Activated CD4-positive, alpha-beta T cell treated with anti-CD3 and anti-CD28 coated beads, Interleukin-2, amount 50 U/mL, for 16 hours (primary cell): ENCODE data around the gene PLEKHO2.
A peak's percentile ranks its signal among the peaks of the same experiment; 100 is the strongest.
"Not testable (repeated sequence)": the region's sequence is repeated elsewhere in the genome, so short reads cannot be mapped to it uniquely, and the experiment has no call there.

ENCODE experiments used
- DNase-seq: peaks from one replicate; pipeline ENCODE4 v3.0.0-alpha.2; 2020

Gene PLEKHO2, protein sequence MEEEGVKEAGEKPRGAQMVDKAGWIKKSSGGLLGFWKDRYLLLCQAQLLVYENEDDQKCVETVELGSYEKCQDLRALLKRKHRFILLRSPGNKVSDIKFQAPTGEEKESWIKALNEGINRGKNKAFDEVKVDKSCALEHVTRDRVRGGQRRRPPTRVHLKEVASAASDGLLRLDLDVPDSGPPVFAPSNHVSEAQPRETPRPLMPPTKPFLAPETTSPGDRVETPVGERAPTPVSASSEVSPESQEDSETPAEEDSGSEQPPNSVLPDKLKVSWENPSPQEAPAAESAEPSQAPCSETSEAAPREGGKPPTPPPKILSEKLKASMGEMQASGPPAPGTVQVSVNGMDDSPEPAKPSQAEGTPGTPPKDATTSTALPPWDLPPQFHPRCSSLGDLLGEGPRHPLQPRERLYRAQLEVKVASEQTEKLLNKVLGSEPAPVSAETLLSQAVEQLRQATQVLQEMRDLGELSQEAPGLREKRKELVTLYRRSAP

DNA sequence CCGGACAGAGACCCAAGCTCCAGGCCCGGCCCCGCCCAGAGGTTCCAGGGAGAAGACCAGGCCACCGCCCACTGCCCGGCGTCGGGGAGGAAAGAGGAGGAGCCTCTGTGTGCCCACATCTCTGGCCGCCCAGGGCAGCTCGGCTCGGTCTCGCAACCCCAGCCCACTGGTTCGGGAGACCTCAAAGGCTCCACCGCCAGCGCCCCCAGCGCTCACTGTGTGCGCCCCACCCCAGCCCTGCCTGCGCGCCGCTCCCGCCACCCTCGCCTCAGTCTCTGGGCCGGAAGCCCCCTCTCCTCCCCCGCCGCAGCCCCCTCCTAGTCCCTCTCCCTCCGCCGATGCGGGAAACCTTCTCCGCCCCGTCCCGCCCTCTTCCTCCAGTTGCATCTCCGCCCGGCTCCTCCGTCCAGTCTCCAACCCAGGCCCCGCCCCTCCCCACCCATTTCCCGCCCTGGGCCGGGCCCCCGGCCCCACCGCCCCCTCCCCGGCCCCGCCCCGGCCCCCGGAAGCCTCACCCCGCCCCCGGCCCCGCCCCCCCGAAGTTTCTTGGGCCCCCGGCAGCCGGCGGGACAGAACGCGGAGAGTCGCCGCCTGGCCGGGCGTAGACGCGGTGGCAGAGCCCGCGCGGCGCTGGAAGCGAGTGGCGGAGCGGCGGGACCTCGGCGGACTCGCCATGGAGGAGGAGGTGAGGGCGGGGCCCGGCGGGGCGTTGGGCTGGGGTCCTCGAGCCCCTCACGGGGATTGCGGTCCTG is at the start of gene PLEKHO2:
Gene PLEKHO2 (plus strand): TSS at position 572 of the 752 bp plus-strand sequence. CDS start 102 bp downstream, at position 674.
- DNase-seq, result peak; percentile 95

DNA sequence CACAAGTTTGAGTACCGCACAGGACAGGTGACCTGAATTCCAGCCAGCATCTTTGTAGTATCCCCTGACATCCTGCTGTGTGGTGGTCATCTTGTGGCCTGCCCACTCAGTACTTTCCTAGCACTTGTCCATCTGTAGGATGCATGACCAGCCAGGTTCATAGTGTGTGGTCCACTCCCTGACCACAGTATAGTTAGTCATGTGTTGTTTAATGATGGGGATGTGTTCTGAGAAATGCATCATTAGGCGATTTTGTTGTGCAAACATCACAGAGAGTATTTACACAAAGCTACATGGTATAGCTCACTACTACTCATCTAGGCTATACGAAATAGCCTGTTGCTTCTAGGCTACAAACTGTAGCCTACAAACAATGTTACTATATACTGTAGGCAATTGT is 49.4 kb upstream of the PLEKHO2 start:
- DNase-seq, result no peak

DNA sequence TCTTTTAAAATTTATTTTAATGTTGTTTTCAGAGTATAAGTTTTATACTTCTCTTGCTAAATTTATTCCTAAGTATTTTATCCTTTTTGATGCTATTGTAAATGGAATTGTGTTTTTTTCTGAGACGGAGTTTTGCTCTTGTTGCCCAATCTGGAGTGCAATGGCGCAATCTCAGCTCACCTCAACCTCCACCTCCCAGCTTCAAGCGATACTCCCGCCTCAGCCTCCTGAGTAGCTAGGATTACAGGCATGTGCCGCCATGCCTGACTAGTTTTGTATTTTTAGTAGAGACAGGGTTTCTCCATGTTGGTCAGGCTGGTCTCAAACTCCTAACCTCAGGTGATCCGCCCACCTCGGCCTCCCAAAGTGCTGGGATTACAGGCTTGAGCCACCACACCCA is 46.4 kb upstream of the PLEKHO2 start:
- not testable (repeated sequence) for DNase-seq

DNA sequence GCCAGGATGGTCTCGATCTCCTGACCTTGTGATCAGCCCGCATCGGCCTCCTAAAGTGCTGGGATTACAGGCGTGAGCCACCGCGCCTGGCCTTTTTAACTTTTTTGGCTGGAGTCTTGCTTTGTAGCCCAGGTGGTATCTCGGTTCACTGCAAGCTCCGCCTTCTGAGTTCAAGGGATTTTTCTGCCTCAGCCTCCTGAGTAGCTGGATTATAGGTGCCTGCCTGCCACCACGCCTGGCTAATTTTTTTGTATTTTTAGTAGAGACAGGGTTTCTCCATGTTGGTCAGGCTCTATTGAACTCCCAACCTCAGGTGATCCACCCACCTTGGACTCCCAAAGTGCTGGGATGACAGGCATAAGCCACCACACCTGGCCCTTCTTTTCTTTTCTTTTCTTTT is 45.8 kb upstream of the PLEKHO2 start:
- not testable (repeated sequence) for DNase-seq

DNA sequence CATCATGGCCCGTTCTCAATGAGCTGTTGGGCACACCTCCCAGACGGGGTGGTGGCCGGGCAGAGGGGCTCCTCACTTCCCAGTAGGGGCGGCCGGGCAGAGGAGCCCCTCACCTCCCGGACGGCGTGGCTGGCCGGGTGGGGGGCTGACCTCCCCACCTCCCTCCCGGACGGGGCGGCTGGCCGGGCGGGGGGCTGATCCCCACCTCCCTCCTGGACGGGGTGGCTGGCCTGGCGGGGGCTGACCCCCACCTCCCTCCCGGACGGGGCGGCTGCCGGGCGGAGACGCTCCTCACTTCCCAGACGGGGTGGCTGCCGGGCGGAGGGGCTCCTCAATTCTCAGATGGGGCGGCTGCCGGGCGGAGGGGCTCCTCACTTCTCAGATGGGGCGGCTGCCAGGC is 42.8 kb upstream of the PLEKHO2 start:
- not testable (repeated sequence) for DNase-seq

DNA sequence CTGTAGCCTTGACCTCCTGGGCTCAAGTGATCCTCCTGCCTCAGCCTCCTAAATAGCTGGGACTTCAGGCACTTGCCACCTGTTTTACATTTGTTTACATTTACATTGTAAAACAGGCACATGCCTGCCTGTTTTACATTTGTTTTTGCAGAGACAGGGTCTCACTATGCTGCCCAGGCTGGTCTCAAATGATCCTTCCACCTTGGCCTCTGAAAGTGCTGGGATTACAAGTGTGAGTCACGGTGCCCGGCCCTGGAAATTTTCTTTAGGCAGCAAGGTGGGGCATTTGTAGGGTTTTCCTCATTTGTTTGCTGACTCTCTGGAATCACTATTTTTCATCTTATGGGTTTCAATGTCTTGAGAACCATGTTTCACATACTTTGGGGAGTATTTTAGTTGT is 41.2 kb upstream of the PLEKHO2 start:
- DNase-seq, result no peak

DNA sequence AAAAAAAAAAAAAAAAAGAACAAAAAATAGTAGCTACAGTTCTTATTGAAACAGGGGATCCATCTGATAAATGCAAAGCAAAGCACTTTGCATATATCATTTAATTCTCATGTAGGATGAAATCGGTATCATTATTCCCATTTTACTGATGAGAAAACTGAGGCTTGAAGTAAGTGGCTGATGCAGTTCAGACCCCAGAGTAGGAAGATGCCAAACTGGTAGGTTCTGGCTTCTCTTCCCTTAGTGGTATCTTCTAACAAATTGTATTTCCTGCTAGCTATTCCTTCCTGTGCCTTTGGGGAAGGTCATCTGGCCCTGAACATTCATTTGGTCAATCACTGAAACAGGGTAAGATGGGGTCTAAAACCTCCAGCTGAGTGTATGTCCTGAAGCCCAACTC is 38.2 kb upstream of the PLEKHO2 start:
- no peak for DNase-seq

DNA sequence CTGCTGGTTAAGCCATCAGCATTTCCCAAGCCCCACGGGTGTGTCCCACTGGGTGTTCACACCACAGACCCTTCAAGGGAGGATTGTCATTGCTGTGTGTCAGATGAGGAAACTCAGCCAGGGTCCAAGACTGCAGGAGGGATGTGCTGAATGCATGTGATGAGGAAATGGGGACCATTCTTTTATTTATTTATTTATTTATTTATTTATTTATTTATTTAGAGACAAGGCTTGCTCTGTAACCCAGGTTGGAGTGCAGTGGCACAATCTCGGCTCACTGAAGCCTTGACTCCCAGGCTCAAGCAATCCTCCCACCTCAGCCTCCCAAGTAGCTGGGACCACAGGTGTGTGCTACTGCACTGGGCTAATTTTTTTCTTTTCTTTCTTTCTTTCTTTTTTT is 37.1 kb upstream of the PLEKHO2 start:
- no peak for DNase-seq

DNA sequence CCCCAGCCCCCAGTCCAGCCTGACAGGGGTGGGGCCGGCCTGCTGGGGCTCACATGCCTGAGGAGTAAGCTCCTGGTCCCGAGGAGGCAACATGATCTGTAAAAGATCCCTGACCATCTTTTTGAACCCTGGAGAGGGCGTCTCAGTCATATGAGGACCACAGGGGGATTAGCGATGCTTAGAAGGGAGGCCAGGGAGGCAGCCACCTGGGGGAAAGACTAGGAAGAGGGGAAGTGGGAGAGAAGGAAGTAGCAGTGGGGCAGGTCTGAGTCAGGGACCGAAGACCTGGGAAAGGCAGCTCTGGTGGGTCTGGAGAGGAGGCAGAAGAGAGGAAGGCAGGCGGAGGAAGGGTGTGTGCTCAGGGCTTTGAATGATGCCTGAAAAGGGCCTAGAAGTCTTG is 35.2 kb upstream of the PLEKHO2 start:
- DNase-seq, result no peak

DNA sequence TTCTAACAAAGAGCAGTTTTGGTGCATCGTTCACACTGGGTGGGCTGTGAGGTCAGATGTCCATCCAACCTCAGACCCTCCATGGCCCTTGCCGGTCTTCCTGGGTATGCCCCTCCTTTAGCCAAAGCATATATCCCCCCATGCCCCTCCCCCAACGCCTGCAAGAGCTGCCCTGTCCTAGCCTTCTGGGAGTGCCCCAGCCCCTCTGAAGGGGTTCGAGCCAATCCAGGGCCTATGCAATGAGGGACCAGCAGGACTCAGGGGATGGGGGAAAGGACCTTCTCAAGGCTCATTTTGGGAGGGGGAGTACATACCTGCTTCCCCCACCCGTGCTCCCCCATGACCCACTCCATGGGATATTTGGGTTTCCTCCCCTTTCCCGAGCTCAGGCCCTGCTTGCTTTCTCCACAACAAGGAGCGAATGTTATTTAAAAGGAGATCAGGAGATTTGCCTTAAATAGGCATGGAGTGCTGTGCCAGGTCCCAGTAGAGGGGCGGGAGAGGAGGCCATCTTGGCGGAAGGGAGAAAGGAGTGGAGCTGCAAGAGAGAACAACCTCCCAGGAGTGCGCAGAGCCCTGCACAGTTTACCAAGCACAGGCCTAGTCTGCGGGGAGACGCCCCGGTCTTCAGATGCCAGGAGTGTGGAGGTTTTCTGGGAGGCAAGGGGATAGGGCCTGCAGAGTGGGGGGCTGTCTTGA is 34.5 kb upstream of the PLEKHO2 start:
- DNase-seq, result no peak

DNA sequence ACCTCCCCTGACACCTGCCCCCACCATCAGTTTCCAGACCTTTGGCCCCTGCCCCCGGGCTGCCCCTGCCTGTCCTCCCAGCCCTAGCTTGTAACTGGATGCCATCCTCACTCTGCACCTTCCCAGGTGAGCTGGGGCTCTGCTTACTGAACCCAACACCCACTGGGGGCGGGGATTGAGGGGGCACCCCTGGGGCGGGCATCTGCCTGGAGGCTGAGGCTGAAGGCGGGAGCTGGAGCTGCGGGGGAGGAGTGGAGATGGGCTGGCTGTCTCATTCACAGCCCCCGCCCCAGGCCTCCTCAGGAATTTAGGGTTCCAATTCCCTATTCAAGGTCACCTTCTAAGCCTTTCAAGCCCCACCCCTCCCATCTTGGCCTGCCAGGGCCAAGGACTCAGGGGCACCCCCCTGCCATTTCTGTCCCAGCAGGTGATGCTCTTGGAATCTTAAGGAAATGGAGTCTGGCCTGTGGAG is 33.9 kb upstream of the PLEKHO2 start:
- no peak for DNase-seq

DNA sequence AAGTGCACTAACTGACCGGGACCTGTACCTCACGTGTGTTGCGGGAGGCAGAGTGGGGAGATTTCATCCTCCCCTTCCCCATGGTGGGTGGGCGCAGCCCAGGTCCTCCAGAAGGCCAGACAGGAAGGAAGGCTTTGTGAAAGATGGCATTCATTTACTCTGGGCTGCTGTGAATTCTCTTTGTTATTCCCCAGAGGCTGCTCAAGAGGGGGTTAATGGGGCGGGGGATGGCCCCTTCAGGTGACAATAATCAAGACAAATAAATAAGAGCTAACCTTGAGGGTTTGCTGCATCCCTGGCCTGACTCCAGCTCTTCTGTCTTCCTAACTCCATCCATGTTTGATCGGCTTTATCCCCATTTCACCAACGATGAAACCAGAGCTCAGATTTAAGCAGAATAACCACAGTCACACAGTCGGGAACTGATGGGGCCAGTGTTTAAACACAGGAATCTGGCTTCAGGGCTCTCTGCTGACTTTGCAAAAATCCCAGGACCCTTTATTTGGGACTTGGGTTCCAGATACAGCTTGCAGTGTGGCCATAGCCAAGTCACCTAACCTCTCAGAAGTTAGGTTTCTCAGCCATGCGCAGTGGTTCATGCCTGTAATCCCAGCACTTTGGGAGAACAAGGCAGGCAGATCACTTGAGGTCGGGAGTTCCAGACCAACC is 32.8 kb upstream of the PLEKHO2 start:
- DNase-seq, result no peak

DNA sequence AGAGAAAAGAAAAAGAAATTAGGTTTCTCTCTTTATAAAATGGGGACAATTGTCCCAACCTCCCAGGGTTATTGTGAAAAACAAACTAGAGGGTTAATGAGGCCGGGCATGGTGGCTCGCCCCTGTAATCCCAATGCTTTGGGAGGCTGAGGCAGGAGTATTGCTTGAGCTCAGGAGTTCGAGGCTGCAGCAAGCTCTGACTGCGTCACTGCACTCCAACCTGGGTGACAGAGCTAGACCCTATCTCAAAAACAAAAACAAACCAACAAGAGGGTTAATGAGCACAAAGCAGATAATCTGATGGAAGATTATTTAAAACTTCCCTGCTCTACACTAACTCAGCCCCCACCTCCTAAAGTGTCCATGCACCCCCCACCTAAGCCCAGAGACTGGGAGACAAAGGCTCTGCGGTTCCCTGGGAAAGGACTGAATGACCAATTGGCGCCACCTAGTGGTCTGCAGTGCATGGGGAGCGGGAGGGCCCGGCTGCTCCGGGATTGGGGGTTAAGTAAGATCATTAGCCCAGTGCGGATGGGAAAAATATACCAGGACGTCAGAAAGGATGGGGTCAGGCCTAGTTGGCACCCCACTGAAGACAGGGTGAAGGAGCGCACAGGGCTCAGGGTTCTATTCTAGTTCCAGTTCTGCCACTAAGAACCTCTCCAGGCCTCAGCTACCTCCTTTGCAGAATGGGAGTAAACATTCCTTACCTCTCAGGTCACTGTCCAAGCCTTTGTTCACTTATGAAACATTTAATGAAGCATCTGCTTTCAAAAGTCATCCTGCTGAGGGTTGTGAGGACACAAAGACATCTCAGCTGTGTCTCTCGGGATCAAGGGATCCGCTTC is 31.8 kb upstream of the PLEKHO2 start:
- DNase-seq, result peak; percentile 71

DNA sequence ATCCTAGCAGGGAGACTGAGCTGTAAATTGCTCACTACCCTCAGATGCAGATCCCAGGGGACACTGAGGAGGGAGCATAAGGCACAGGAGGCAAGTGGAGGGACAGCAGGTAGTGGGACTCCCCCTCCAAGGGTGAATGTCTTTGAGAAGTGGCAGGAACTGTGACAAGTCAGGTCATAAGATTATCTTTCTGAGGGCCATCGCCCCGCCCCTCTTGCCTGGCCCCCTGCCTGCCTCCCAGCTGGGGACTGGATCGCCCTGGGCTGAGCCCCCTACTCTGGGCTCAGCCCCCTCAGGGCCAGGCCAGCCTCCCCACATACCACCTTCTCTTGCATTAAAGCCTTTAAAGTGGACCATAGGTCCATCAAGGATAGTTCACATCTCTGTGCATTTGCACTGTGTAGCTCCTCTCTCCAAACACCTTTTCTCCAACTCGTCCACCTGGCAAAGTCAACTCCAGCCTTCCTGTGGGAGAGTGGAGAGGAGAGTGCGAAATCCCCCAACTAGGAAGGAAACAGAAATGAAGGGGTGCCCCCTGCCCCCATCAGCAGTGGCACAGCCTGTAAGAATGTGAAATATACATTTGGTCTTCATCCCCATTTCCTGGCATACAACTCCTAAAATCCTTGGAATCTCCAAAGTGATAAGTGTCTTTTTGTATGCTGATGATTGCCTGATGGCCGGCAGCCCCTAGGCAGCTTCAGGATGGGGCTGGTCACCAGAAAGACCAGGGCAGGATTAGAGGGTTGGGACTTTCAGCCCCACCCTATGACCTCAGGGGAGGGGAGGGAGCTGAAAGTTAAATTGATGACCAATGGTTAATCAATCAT is 31.0 kb upstream of the PLEKHO2 start:
- DNase-seq, result no peak

DNA sequence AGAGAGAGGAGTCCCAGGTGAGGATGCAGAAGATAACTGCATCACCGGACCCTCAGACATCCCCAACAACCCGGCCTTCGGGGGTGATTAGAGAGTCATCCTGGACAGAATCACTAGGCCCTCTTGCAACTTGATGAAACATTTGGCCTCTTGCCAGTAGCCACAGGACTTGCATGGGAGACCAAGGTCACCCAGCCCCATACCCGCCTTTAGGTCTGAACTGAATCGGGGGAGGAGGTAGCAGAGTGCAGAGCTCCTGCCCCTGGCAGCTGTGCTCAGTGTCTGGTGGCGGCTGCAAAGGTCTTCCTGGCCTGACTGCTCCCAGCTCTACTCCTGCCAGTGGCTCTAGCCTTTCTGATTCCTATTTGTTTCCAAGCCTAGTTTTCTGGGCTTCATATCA is 28.6 kb upstream of the PLEKHO2 start:
- no peak for DNase-seq

DNA sequence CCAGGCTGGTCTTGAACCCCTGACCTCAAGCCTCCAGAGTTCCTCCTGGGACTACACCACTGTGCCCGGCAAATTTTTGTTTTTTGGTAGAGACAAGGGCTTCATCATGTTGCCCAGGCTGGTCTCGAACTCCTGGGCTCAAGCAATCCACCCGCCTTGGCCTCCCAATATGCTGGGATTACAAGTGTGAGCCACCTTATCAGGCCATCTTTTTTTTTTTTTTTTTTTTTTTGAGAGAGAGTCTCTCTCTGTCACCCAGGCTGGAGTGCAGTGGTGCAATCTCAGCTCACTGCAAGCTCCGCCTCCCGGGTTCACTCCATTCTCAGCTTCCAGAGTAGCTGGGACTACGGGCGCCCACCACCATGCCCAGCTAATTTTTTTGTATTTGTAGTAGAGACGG is 27.4 kb upstream of the PLEKHO2 start:
- not testable (repeated sequence) for DNase-seq

DNA sequence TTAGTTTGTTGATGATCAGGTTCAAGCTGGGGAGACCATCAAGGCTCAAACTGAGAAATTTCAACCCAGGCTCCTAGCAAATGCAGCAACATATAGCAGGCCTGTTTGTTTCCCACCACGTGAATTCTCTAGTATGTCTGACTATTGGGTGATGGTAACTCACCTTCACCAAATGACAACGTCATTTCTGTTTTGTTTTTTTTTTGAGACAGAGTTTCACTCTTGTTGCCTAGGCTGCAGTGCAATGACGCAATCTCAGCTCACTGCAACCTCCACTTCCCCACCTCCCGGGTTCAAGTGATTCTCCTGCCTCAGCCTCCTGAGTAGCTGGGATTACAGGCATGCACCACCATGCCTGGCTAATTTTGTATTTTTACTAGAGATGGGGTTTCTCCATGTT is 26.8 kb upstream of the PLEKHO2 start:
- not testable (repeated sequence) for DNase-seq

DNA sequence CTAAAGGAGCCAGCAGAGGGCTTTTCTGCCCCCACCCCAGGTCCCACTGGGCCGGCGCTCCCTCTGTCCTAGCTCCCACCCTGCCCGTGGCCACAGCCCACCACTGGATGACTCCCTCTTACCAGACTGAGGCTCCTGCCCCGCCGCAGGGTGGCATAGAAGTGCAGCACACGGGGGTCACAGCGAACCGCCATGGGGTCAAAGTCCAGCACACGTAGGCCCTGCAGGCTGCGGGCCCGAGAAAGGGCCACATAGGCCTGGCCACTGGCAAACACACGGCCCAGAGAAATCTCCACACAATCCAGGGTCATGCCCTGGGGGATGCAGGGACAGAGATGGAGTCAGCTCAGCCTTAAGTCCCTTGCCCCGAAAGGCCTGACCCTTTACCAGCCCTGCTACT is 25.3 kb upstream of the PLEKHO2 start:
- DNase-seq, result no peak

DNA sequence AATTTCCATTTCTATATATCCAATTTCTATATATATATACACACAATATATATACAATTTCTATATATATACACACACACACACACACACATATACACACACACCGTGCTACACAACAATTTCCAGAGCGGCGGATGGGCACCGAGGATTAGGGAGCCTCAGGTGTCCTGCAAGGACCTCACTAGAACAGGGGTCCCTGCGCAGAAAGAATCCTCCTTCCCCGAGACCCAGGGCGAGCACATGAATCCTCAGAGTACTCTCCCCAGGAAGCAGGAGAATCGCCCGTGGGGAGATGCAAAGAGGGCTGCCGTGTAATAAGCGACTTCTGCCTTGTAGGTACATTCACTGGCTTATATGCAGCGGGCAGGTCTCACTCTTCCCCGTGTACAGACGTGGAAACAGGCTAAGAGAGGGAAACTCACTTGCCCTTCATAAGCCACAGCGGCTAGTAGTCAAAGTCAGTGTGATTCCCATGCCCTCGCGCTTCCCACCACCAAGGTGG is 16.7 kb upstream of the PLEKHO2 start:
- no peak for DNase-seq

DNA sequence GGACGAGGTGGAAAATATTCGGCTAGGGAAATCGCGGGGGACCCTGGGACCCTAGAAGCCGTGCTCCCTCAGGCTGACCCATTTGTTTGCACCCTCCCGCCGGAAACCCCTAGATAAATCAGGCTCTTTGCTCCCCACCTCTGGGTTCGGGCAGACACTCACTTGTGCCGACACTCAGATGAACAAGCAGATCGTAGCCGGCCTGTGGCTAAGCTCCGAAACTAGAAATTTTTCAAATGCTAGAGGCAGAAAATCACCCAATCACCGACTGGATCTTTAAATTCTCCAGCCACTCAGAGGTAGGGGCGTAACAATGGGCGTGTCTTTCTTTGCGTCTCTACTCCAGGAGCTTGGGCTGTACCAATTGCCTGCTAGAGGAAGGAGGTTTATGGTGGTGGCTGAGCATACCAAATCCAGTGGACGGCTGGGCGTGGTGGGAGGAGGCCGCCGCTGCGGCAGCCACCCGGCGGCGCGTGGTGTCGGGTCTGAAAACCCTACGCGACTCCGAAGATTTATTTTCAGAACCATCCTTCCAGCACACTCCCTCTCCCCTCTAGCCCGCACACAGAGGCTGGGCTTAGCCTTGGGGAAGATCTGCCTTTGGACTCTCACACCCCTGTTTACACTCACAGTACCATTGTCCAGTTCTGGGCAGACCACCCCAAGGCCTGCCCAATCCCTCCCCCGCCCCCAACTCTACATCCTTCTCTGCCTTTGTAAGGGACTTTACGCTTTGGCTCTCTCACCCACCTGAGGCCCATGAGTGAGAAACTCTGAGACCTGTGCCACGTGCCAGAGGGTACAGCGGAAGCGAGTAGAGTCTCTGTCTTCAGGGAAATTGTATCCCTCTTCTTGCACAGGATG is 16.1 kb upstream of the PLEKHO2 start, which contains the start of gene PIF1:
Gene PIF1 (minus strand): TSS at position 217 of the 864 bp plus-strand sequence. CDS start 1,312 bp downstream, outside the sequence.
- peak; percentile 98 for DNase-seq
